22Rv1 (cell line): Measurements from ENCODE around the gene HMGN1.

ENCODE experiments used
- ZFX ChIP-seq: fragments of 450-650 bp; IDR thresholded peaks from 2 replicates; pipeline ENCODE4 v1.6.1; 2017; ENCODE audit warnings: antibody characterized with exemption, borderline replicate concordance
- TF ChIP-seq, protein P1 (sequence below): fragments of 450-650 bp; IDR thresholded peaks from 2 replicates; pipeline ENCODE4 v1.5.1; 2017; ENCODE audit warnings: mild to moderate bottlenecking

DNA sequence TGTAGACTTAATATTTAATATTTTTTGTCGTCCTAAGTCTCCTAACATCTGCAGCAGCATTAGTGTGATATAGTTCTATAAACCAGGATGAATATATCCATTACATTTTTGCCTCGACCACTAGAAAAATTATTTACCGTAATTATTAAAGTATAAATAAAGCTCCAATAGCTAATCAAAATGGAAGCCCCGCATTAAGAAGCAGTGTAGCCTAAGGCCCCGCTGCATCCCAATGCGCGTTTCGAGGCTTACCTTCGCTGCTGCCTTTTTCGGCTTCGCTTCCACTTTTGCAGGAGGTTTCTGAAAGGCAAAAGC, 891 bp downstream of the HMGN1 start:
- TF ChIP-seq, protein P1, sequence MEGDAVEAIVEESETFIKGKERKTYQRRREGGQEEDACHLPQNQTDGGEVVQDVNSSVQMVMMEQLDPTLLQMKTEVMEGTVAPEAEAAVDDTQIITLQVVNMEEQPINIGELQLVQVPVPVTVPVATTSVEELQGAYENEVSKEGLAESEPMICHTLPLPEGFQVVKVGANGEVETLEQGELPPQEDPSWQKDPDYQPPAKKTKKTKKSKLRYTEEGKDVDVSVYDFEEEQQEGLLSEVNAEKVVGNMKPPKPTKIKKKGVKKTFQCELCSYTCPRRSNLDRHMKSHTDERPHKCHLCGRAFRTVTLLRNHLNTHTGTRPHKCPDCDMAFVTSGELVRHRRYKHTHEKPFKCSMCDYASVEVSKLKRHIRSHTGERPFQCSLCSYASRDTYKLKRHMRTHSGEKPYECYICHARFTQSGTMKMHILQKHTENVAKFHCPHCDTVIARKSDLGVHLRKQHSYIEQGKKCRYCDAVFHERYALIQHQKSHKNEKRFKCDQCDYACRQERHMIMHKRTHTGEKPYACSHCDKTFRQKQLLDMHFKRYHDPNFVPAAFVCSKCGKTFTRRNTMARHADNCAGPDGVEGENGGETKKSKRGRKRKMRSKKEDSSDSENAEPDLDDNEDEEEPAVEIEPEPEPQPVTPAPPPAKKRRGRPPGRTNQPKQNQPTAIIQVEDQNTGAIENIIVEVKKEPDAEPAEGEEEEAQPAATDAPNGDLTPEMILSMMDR: no peak
- TF ChIP-seq ZFX: no peak
